Astrocyte of the cerebellum (primary cell): ENCODE data around the gene LITAF.
A peak's percentile ranks its signal among the peaks of the same experiment; 100 is the strongest.

Source experiments
- DNase-seq: peaks from one replicate; pipeline ENCODE4 v3.0.0-alpha.2; 2011; ENCODE audit warnings: low read depth
- H3K4me3 ChIP-seq: 2 replicates; pipeline ENCODE4 v1.5.1; 2011; ENCODE audit warnings: mild to moderate bottlenecking, low read depth, low read length, moderate library complexity
- CTCF ChIP-seq: IDR thresholded peaks from 2 replicates; pipeline ENCODE4 v1.5.1; 2012; ENCODE audit warnings: low read length, low read depth, moderate library complexity, mild to moderate bottlenecking; ENCODE audit errors: missing control alignments
- in situ Hi-C: cut with HindIII; loops from 2 replicates; pipeline ENCODE4 v1.10.0; 2017; ENCODE audit warnings: low sequenced_read_pairs

LITAF gene

GRCh38 chr16:11632455-11632939 is 45.8 kb upstream of the LITAF start:
- TF ChIP-seq CTCF, result no peak
- DNase-seq, result peak; percentile 26
- in situ Hi-C loops, result no loop called here
- no peak overlapping the region for H3K4me3 ChIP-seq

GRCh38 chr16:11631214-11631613 is 44.5 kb upstream of the LITAF start:
- DNase-seq, result no peak
- in situ Hi-C loops, result no loop called here
- no peak overlapping the region for H3K4me3 ChIP-seq
- TF ChIP-seq CTCF, result no peak

GRCh38 chr16:11630768-11631056 is 44.0 kb upstream of the LITAF start:
- DNase-seq, result no peak
- in situ Hi-C loops, result no loop called here
- H3K4me3 ChIP-seq, result no peak overlapping the region
- TF ChIP-seq CTCF, result no peak

- TF ChIP-seq CTCF, result no peak
Observed at GRCh38 chr16:11630046-11630767, 43.5 kb upstream of the LITAF start.

GRCh38 chr16:11629071-11630030 is 42.6 kb upstream of the LITAF start:
- TF ChIP-seq CTCF, result no peak
- H3K4me3 ChIP-seq, result no peak overlapping the region
- no peak for DNase-seq
- in situ Hi-C loops, result no loop called here

More at GRCh38 chr16:11630046-11630767, 43.5 kb upstream of the LITAF start:
- no peak overlapping the region for H3K4me3 ChIP-seq
- in situ Hi-C loops, result no loop called here
- DNase-seq, result no peak

- in situ Hi-C loops, result no loop called here
- TF ChIP-seq CTCF, result no peak
- no peak for DNase-seq
- H3K4me3 ChIP-seq, result no peak overlapping the region
Observed at GRCh38 chr16:11627822-11628457, 41.2 kb upstream of the LITAF start.
